ENCODE results near the gene LSAMP.
A peak's percentile ranks its signal among the peaks of the same experiment; 100 is the strongest.
"Not testable (repeated sequence)": the region's sequence is repeated elsewhere in the genome, so short reads cannot be mapped to it uniquely, and the experiment has no call there.

Gene LSAMP

DNA sequence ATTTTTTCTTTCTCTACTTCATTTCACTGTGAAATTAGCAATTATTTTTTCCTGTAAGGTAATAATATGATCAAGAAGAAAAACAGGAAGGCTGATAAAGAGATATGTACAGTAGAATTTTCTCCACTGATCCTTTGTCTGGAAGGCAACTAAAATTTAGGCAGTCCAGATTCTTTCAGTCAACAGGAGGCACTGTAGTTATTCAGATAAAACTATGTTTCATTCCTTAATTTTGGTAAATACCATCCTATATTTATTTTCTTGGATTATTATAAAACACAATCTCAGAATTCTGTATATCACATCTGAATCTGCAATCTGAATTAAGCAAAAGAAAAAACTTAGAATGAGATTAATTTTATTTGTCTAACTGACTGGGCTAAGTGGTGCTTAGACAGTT lies 343.2 kb downstream of the LSAMP start:
- no peak for DNase-seq (ENCODE audit: low spot score)

DNA sequence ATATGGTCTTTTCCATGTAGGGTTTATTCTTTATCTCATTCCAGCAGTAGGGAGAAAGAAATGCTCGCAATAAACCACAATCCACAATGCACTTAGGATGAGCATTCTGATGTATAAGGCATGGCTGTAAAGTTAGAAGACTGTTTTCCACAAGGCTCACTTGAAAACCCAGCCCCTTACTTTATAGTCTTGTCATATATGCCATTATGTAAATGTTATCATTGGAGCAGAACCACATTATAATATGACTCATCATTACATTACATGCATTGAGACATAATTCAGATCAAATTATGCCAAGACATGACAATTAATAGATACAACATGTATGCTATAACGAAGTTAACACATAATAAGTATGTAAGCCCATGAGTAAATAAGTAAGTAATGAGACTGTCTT lies 348.1 kb downstream of the LSAMP start:
- DNase-seq (ENCODE audit: low spot score): no peak

GRCh38 chr3:116096631-116097030 lies 348.7 kb downstream of the LSAMP start:
- no peak for DNase-seq (ENCODE audit: low spot score)

- no peak for DNase-seq (ENCODE audit: low spot score)
Measured at GRCh38 chr3:116093374-116093773, 351.9 kb downstream of the LSAMP start.

- DNase-seq (ENCODE audit: low spot score): no peak
Measured at GRCh38 chr3:116087426-116087825, 357.9 kb downstream of the LSAMP start.

DNA sequence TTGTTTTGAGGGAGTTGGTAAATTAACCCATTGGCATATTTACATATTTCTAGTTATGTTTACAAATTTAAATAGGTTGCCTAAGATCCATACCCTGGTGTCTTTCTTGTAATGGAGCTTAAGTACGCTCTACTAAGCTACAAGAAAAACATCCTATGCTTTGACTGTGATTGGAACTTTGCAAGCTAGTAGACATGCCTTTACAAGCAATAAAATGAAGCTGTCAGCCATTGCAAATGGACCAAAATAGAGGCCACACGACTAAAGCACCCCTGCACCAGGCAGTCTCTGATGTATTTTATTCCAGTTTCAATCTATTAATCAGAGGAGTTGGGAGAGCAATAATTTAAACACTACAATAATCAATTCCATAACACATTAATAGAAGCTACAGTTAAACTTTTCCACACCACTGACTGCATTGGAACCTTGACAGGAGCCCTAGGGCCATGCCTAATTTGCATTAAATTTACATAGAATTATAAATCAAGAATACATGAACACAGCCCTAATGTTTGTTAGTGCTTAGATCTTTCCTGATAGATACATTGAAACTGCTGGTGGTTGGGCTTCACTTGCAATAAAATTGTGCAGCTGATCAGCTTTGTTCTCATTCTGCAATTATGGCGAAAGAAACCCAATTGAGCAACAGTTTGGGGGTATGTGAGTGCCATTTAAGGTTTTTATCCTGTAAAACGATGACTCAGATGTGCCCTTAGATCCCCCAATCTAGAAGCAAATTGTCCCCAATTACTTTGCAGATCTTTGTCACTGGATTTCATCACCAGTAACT lies 360.1 kb downstream of the LSAMP start:
- no peak for DNase-seq (ENCODE audit: low spot score)

DNA sequence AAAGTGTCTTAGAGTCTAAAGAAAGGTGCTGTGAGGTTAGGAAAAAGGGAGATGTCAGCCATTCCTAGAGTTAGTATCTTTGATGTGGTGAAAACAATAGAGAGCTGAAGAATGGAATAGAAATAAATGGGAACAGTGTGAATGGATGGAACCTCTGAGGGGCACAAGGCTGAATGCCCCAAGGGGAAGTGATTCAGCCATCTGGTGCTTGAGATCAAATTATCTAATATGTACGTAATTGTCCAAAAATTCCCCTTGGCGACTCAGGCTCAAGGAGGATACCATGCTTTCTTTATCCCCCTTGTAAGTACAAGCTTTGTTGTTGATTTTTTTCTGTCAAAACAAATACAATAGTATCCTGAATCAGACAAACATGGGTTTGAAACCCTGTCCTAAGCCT lies 361.6 kb downstream of the LSAMP start:
- no peak for DNase-seq (ENCODE audit: low spot score)

- no peak for DNase-seq (ENCODE audit: low spot score)
Measured at GRCh38 chr3:116078561-116078960, 366.7 kb downstream of the LSAMP start.

DNA sequence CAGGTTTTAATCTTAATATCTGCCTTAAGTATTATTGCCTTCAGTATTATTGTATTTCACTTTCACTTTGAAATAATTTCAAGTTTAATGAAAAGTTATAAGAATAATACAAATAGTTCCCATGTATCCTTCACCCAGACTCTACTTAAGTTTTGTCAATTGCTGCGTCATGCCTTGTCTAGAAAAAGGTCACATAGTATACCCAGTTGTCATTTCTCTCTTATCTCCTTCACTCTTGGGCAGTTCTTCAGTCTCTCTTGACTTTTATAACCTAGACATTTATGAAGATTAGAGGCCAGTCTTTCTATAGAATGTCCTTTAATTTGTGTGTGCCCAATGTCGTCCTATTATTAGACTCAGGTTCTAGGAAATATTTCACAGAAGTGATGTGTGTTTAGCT lies 367.7 kb downstream of the LSAMP start:
- DNase-seq (ENCODE audit: low spot score): no peak

DNA sequence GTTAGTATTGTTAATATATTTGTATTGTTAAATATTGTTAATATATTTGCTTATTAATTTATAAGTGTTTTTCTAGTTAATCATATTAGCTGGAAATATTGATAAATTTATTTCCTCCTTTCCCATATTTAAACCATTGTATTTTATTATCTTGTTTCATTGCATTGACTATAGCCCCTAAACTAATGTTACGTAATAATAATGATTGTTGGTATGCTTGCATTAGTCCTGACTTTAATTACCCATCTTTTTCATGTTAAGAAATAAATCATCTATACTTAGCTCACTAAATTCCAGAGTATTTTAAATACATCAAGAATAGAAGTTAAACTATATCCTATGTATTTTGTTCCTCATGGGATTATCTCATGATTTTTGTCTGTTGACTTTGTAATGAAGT lies 368.2 kb downstream of the LSAMP start:
- no peak for DNase-seq (ENCODE audit: low spot score)

DNA sequence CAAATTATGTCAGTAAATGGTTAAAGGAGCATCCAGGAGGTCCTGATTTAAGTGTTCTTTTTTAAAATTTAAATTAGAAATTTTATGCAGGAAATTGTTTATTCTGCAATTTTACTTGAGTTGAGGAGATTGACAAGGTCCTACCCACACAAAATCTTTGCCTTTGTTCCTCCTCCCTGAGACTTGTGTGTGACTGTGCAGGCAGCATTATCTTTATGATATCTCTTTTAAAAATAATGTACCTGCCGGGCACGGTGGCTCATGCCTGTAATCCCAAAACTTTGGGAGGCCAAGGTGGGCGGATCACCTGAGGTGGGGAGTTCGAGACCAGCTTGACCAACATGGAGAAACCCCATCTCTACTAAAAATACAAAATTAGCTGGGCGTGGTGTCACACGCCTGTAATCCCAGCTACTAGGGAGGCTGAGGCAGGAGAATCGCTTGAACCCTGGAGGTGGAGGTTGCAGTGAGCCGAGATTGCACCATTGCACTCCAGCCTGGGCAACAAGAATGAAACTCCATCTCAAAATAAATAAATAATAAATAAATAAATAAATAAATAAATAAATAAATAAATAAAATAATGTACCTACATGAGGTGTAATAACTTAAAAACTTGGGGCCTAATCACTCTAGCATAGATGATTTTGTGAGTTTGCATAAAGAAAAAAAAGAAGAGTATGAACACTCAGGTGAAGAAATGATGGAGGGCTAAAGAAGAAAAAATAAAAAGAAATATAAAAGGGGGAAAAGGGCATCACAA lies 374.6 kb downstream of the LSAMP start:
- not testable (repeated sequence) for DNase-seq (ENCODE audit: low spot score)

DNA sequence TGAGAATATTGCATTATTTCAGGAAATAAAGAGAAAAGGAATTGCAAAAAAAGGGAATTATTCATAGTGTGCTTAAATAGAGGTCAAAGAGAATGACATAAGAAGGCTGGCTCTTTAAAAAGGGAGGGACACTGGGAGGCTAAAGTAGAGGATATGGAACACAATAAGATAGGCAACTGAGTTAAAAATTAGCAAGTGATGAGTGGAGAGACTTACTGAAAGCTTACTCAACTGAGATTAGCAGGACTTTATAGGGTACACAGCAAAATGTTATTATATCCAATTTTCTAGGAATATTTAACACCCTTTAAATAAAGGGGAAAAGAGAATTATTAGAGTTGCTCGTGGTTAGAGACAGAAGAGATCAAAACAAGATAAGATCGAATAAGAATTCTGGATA lies 375.2 kb downstream of the LSAMP start:
- no peak for DNase-seq (ENCODE audit: low spot score)

DNA sequence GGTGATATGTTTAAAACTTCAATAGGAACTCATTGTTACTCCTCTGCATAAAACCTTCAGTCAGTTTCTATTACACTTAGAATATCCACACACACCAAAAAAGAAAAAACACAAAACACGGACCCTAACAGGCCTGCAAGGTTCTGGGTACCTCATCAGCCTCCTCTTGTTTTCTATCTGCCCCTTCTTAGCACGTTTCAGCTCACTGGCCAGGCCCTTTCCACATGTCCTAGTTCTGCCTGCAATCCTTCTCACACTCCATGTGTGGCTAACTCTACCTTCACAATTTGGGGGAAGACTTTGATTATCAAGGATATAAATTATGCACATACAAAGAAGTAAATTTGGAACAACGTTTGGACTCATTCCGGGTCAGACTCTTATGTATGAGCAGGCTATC lies 376.3 kb downstream of the LSAMP start:
- DNase-seq (ENCODE audit: low spot score): no peak

- no peak for DNase-seq (ENCODE audit: low spot score)
Measured at GRCh38 chr3:116067326-116067725, 378.0 kb downstream of the LSAMP start.

DNA sequence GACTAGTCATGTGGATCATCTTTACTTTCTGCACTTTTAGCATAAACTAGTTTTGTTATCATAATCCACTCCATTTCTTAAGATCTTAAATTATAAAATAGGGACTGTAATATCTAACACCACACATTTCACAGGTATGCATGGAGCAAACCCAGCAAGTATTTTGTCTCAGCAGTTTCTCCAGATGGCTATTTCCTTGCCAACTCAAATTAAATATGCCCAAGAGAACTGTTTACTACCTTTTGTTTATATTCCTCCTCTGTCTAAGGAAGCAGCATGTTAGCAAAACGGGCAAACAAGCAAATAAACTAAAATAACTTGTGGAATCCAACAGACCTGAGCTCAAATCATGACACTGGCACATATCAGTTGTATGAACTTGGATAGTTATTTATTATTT lies 379.8 kb downstream of the LSAMP start:
- no peak for DNase-seq (ENCODE audit: low spot score)

- DNase-seq (ENCODE audit: low spot score): no peak
Measured at GRCh38 chr3:116064646-116065045, 380.6 kb downstream of the LSAMP start.

- peak; percentile 70 for DNase-seq (ENCODE audit: low spot score)
Measured at GRCh38 chr3:116059421-116060096, 385.7 kb downstream of the LSAMP start.

GRCh38 chr3:116058844-116059243 lies 386.4 kb downstream of the LSAMP start:
- no peak for DNase-seq (ENCODE audit: low spot score)

DNA sequence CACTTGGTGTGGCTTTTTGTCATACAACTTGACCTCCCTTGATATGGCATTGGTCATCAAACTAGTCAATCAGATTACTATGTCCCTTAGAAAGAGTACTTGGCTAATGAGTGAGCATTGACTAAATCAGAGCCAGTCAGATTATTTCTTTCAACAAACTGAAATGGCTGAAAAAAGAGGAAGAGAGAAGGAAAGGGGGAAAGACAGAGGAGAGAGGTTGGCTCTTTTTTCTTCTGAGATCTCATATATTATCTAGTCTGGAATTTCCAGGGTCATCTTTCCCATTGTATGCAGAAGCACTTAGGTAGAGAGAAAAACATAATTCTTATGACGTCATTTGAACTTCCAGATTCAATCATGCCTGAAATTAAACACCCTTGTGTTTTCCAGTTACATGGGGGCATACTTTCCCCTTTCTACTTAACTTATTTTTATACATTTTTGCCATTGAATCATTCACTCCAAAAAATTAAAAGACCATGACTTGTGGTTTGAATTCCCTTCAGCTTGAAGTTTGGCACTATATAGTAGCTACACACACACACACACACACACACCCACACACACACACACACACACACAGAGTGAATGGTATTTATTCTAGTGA lies 387.8 kb downstream of the LSAMP start:
- DNase-seq (ENCODE audit: low spot score): no peak

DNA sequence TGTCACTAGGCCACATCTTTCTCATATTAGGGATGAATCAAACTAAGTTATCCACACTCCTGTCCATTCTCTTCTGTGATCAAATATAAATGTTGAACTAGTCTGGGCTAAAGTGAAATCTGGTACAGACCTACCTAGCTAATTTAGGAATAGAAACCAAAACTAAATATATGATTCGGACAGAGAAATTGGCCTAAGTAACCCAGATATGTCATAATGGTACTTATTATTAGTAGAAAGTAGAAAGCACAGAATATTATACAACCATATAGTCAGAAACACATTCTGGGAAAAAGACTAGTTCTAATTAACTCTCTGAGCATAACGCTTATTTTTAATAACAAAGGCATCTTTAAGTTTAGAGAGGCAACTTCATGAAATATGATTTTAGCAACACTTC lies 389.0 kb downstream of the LSAMP start:
- no peak for DNase-seq (ENCODE audit: low spot score)

DNA sequence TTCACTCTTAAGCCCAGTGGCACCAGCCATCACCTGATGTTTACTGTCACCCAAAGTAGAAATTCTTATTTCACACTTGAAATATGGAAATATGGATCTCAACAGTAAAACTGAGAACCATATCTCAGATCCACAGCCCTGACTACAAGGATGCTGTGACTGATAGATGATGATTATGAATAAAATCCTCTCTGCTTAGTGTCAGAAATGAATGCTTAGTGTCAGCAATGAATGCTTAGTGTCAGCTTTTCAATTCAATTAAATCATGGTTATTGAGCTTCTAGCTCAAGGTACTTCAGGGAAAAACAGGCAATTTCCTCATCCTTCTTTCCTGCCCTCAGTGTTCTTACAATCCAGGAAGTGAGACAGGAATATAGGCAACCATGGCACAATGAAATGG lies 392.3 kb downstream of the LSAMP start:
- DNase-seq (ENCODE audit: low spot score): no peak

- DNase-seq (ENCODE audit: low spot score): no peak
Measured at GRCh38 chr3:116052602-116053001, 392.7 kb downstream of the LSAMP start.

DNA sequence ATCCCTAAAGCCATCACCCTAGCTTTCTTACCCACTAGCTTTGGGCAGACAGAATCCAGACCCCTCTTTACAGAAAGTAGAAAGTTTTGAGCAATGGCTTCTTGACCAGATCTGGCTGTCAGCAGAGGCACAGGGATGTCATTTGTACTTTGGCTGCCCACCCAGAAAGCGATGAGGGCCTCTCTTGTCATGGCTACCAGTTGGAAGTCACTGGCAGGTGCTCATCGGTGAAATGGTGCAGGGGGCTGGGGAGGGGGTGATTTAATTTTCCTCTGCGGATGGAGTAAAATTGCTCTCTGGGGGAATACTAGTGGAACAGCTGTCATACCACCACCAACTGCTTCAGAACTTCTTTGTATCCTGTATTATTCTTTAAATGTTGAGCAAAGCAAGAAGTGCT lies 393.7 kb downstream of the LSAMP start:
- DNase-seq (ENCODE audit: low spot score): no peak

Measured in RKO (cell line).